GM11168 (cell line): ENCODE measurements around the gene MTRFR.

Source experiments
- in situ Hi-C: fragments of 300-500 bp; cut with MboI; formaldehyde crosslinking; loops from one replicate; pipeline ENCODE4 v1.12.0; 2022; ENCODE audit warnings: low sequenced_read_pairs; ENCODE audit not compliant: unreplicated experiment

The MTRFR gene

GRCh38 chr12:123269395-123269892 is 36.2 kb downstream of the MTRFR start:
- in situ Hi-C loops, result no loop called here

GRCh38 chr12:123269896-123270213 is 36.6 kb downstream of the MTRFR start:
- in situ Hi-C loops, result no loop called here

- in situ Hi-C loops, result no loop called here
These were observed 37.2 kb downstream of the MTRFR start for GRCh38 chr12:123270214-123271000.

- in situ Hi-C loops, result no loop called here
These were observed 37.9 kb downstream of the MTRFR start for GRCh38 chr12:123271001-123271668.

GRCh38 chr12:123273166-123273565 is 39.9 kb downstream of the MTRFR start:
- in situ Hi-C loops, result no loop called here

- in situ Hi-C loops, result no loop called here
These were observed 44.9 kb downstream of the MTRFR start for GRCh38 chr12:123278101-123278627.

- in situ Hi-C loops, result no loop called here
These were observed 47.7 kb downstream of the MTRFR start for GRCh38 chr12:123280971-123281370.

GRCh38 chr12:123282111-123282510 is 48.9 kb downstream of the MTRFR start:
- in situ Hi-C loops, result no loop called here

GRCh38 chr12:123283461-123283860 is 50.2 kb downstream of the MTRFR start:
- in situ Hi-C loops, result no loop called here

GRCh38 chr12:123284669-123285068 is 51.4 kb downstream of the MTRFR start:
- in situ Hi-C loops, result no loop called here

- in situ Hi-C loops, result no loop called here
These were observed 53.6 kb downstream of the MTRFR start for GRCh38 chr12:123286652-123287373.

GRCh38 chr12:123288751-123289346 is 55.6 kb downstream of the MTRFR start:
- in situ Hi-C loops, result no loop called here

GRCh38 chr12:123289911-123290310 is 56.7 kb downstream of the MTRFR start:
- in situ Hi-C loops, result no loop called here

GRCh38 chr12:123293178-123293760 is 60.0 kb downstream of the MTRFR start:
- in situ Hi-C loops, result no loop called here

GRCh38 chr12:123305136-123305535 is 71.9 kb downstream of the MTRFR start:
- in situ Hi-C loops, result no loop called here

GRCh38 chr12:123306200-123306599 is 73.0 kb downstream of the MTRFR start:
- in situ Hi-C loops, result no loop called here
